ENCODE results near the gene PPP2R2C. TPM values are rescaled to one million over a fixed set of nuclear protein-coding genes. Genes with fewer than 3 reads are reported as not detected.

PPP2R2C gene
- total RNA-seq, 2 experiments from 2014 or later, result not detected

DNA sequence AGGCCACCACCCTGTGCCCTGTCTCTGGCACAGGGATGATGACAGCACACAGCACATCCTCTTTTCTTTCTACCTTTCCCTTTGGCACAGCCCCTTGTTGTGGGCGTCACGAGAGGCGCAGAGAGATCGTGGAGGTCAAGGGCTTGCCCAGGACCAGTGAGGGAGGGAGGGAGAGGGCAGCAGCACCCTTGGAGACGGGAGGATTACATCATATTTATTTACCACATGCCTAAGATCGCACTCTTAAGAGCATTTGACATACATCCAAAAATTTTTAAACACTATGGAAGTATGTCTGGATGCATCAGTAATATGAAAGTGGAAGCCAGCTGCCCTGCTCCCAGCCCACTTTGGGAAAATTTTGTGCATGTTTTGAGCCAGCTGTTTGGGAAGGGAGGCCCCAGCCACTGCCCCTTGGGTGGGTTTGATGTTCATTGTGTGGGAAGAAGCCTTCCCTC lies 190.1 kb downstream of the PPP2R2C start:
- BruUV-seq (replicated peaks), result no TSS peak
- Histone ChIP-seq H3K4me2 (ENCODE audit: low read length) (no peak overlapping the region), H3K4me1 (ENCODE audit: insufficient read depth, low read length, poor library complexity, severe bottlenecking) (peaks cover 7% of the 10 kb centered on the region), H3K9me2 (ENCODE audit: insufficient read depth, low read length) (no peaks in the 10 kb centered on the region), H3K27ac (ENCODE audit: low read depth, low read length, poor library complexity, severe bottlenecking) (no peak overlapping the region), H3K79me2 (ENCODE audit: insufficient read depth, low read depth, low read length) (no peaks in the 10 kb centered on the region), H2AFZ (ENCODE audit: low read length) (no peak overlapping the region), H3K9me3 (ENCODE audit: low read length) (no peaks in the 10 kb centered on the region), H4K20me1 (ENCODE audit: insufficient read depth, low read length) (no peaks in the 10 kb centered on the region), H3K4me3 (ENCODE audit: low read depth, low read length, poor library complexity, severe bottlenecking) (no peak overlapping the region), H3K36me3 (ENCODE audit: insufficient read depth, low read length) (no peaks in the 10 kb centered on the region; the same call in 1 of the 2 replicates)
- intact Hi-C loops (cut with micrococcal nuclease; ENCODE audit: unreplicated experiment), result no loop called here
- TF ChIP-seq CTCF (conservative IDR thresholded peaks at IDR 0.05; ENCODE audit: low read length) (no peak), EZH2phosphoT487 (IDR thresholded peaks at IDR 0.05; ENCODE audit: borderline replicate concordance, low read depth, low read length) (no peak)
- CTCF ChIA-PET (ENCODE audit: unreplicated experiment), result interaction anchor here (0.5 to 0.6 kb wide), 2 partner anchors 46 to 209 kb away, joined by 3 to 6 read pairs; no protein-coding TSS in a partner anchor
- POLR2A ChIA-PET, result no interaction called here
- no peak for DNase-seq (ENCODE audit: low spot score)

- CTCF ChIA-PET (ENCODE audit: unreplicated experiment), result interaction anchor here (0.6 kb wide), 1 partner anchor 47 kb away, joined by 3 read pairs; no protein-coding TSS in a partner anchor
- intact Hi-C loops (cut with micrococcal nuclease; ENCODE audit: unreplicated experiment), result no loop called here
- Histone ChIP-seq H3K9me2 (ENCODE audit: insufficient read depth, low read length) (no peaks in the 10 kb centered on the region), H4K20me1 (ENCODE audit: insufficient read depth, low read length) (no peaks in the 10 kb centered on the region), H2AFZ (ENCODE audit: low read length) (no peak overlapping the region), H3K27ac (ENCODE audit: low read depth, low read length, poor library complexity, severe bottlenecking) (no peak overlapping the region), H3K36me3 (ENCODE audit: insufficient read depth, low read length) (no peaks in the 10 kb centered on the region; the same call in 1 of the 2 replicates), H3K4me3 (ENCODE audit: low read depth, low read length, poor library complexity, severe bottlenecking) (no peak overlapping the region), H3K79me2 (ENCODE audit: insufficient read depth, low read depth, low read length) (no peaks in the 10 kb centered on the region), H3K4me1 (ENCODE audit: insufficient read depth, low read length, poor library complexity, severe bottlenecking) (peaks cover 12% of the 10 kb centered on the region), H3K4me2 (ENCODE audit: low read length) (no peak overlapping the region), H3K9me3 (ENCODE audit: low read length) (no peaks in the 10 kb centered on the region)
- TF ChIP-seq CTCF (conservative IDR thresholded peaks at IDR 0.05; ENCODE audit: low read length), result no peak
- no peak for TF ChIP-seq EZH2phosphoT487 (IDR thresholded peaks at IDR 0.05; ENCODE audit: borderline replicate concordance, low read depth, low read length)
- DNase-seq (ENCODE audit: low spot score), result no peak
- BruUV-seq (replicated peaks), result no TSS peak
- POLR2A ChIA-PET, result no interaction called here
These were observed 190.7 kb downstream of the PPP2R2C start for GRCh38 chr4:6281436-6282313.

All from OCI-LY7 (cell line).